ENCODE results near the gene CCDC43. TPM values are rescaled to one million over a fixed set of nuclear protein-coding genes. Genes with fewer than 3 reads are reported as not detected.
"Not testable (repeated sequence)": the region's sequence is repeated elsewhere in the genome, so short reads cannot be mapped to it uniquely, and the experiment has no call there.

CCDC43 gene
- total RNA-seq, 3 donors from 2014 or later (not counting 1 experiment from before 2014, with no cell fraction given): 20.2 to 26.9 (median 23.7) TPM

DNA sequence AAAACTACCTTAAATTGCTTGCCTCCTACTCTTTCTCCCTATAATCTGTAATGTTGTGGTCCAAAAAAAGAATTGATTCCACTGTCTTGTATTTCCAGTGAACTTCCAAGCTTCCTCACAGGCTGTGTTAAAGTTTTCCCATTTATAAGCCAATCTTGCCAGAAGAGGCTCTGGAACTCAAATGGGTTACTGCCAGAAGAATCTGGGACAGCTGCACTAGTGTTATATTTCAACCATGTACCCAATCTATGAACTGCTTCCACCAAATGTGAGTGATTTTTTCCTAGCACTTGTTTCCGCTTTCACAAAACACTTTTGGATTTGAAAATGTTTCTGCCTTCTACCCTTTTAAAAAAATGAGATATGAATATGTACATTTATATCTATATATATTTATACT is 1.8 kb downstream of the CCDC43 start:
- TF ChIP-seq, protein P1, sequence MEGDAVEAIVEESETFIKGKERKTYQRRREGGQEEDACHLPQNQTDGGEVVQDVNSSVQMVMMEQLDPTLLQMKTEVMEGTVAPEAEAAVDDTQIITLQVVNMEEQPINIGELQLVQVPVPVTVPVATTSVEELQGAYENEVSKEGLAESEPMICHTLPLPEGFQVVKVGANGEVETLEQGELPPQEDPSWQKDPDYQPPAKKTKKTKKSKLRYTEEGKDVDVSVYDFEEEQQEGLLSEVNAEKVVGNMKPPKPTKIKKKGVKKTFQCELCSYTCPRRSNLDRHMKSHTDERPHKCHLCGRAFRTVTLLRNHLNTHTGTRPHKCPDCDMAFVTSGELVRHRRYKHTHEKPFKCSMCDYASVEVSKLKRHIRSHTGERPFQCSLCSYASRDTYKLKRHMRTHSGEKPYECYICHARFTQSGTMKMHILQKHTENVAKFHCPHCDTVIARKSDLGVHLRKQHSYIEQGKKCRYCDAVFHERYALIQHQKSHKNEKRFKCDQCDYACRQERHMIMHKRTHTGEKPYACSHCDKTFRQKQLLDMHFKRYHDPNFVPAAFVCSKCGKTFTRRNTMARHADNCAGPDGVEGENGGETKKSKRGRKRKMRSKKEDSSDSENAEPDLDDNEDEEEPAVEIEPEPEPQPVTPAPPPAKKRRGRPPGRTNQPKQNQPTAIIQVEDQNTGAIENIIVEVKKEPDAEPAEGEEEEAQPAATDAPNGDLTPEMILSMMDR (IDR thresholded peaks at IDR 0.05): no peak
- Histone ChIP-seq H3K9me3 (ENCODE audit: control insufficient read depth, insufficient read depth, low read length) (no peaks in the 10 kb centered on the region), H3K4me3 (ENCODE audit: low read length) (no peak overlapping the region), H3K4me1 (ENCODE audit: control insufficient read depth, insufficient read depth, low read length) (peaks cover 16% of the 10 kb centered on the region), H3K27me3 (ENCODE audit: control insufficient read depth, insufficient read depth, low read length) (no peaks in the 10 kb centered on the region), H3K27ac (ENCODE audit: low read length) (no peak overlapping the region), H3K36me3 (ENCODE audit: control insufficient read depth, insufficient read depth, low read length) (peaks cover 22% of the 10 kb centered on the region)
- H3K4me3 Mint-ChIP-seq: no peak overlapping the region
- H3K27ac Mint-ChIP-seq: no peak overlapping the region
- H3K4me1 Mint-ChIP-seq: peaks cover 19 to 25% of the 10 kb centered on the region in 2 donors
- H3K27me3 Mint-ChIP-seq (ENCODE audit: low read depth in 2 of 2): no peaks in the 10 kb centered on the region
- peaks cover 9% of the 10 kb centered on the region for H3K36me3 Mint-ChIP-seq
- DNase-seq (no peak), ATAC-seq (no peak)
- no CpG with 5 or more reads among the region's 1 CpG for WGBS (ENCODE audit: insufficient coverage)
- H3K9me3 Mint-ChIP-seq: no peaks in the 10 kb centered on the region
- intact Hi-C loops (cut with micrococcal nuclease): no loop called here

DNA sequence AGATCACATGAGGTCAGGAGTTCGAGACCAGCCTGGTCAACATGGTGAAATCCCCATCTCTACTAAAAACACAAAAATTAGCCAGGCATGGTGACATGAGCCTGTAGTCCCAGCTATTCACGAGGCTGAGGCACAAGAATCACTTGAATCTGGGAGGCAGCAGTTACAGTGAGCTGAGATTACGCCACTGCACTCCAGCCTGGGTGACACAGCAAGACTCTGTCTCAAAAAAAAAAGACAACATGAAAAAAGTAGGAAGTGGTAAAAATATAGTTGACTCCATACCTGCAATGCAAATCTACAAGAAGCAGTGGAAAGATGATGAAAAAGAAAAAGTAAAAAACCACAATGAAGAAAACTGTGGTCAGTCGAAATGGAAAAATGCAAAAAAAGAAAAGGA is 6.3 kb downstream of the CCDC43 start:
- H3K27ac Mint-ChIP-seq; H3K4me1 ChIP-seq (ENCODE audit: control insufficient read depth, insufficient read depth, low read length); H3K27ac ChIP-seq (ENCODE audit: low read length); H3K4me1 Mint-ChIP-seq; ATAC-seq; H3K27me3 Mint-ChIP-seq (ENCODE audit: low read depth in 2 of 2); intact Hi-C loops (cut with micrococcal nuclease); H3K9me3 ChIP-seq (ENCODE audit: control insufficient read depth, insufficient read depth, low read length); DNase-seq; H3K27me3 ChIP-seq (ENCODE audit: control insufficient read depth, insufficient read depth, low read length); H3K9me3 Mint-ChIP-seq; H3K4me3 Mint-ChIP-seq; H3K4me3 ChIP-seq (ENCODE audit: low read length): not testable (repeated sequence)
- H3K36me3 Mint-ChIP-seq: peaks cover 27% of the 10 kb centered on the region
- 66% methylated on average over 4 of the region's 4 CpGs for WGBS (ENCODE audit: insufficient coverage)
- peaks cover 52% of the 10 kb centered on the region for H3K36me3 ChIP-seq (ENCODE audit: control insufficient read depth, insufficient read depth, low read length)

- Histone ChIP-seq H3K9me3 (ENCODE audit: control insufficient read depth, insufficient read depth, low read length) (no peaks in the 10 kb centered on the region), H3K27me3 (ENCODE audit: control insufficient read depth, insufficient read depth, low read length) (no peaks in the 10 kb centered on the region), H3K4me3 (ENCODE audit: low read length) (no peak overlapping the region), H3K36me3 (ENCODE audit: control insufficient read depth, insufficient read depth, low read length) (peaks cover 35% of the 10 kb centered on the region), H3K4me1 (ENCODE audit: control insufficient read depth, insufficient read depth, low read length) (no peaks in the 10 kb centered on the region), H3K27ac (ENCODE audit: low read length) (no peak overlapping the region)
- Mint-ChIP-seq H3K4me1 (no peaks in the 10 kb centered on the region), H3K36me3 (peaks cover 23% of the 10 kb centered on the region), H3K27me3 (ENCODE audit: low read depth in 2 of 2) (no peaks in the 10 kb centered on the region), H3K4me3 (no peak overlapping the region), H3K9me3 (no peaks in the 10 kb centered on the region), H3K27ac (no peak overlapping the region)
- TF ChIP-seq, protein P1 (IDR thresholded peaks at IDR 0.05): no peak
- ATAC-seq: no peak
- intact Hi-C loops (cut with micrococcal nuclease): no loop called here
- no peak for DNase-seq
- no CpG with 5 or more reads among the region's 2 CpGs for WGBS (ENCODE audit: insufficient coverage)
Measured at GRCh38 chr17:44677136-44677535, 12.4 kb downstream of the CCDC43 start.

DNA sequence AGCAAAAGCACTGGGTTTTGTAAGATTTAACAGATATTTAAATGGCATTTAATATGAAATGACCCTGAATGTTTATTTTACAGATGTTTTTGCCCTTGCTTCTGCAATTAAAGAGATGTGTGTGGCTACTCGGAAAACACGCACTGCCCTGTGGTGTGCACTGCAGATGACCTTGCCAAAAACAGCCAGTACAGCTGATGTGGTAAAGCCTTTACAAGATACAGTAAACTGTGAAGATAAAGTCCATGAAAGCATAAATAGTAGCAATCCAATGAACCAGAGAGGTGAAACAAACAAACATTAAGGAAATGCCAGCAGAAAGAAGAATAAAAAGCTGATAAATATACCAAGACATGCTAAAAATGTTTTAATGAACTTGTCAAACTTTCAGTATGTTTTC is 15.7 kb downstream of the CCDC43 start:
- no peak for DNase-seq
- intact Hi-C loops (cut with micrococcal nuclease): loop anchor here (2.0 kb wide), 1 partner anchor 141 kb away; no protein-coding TSS in a partner anchor
- H3K27ac Mint-ChIP-seq: no peak overlapping the region

More for the DNA sequence above, 15.7 kb downstream of the CCDC43 start:
- no peaks in the 10 kb centered on the region for H3K9me3 ChIP-seq (ENCODE audit: control insufficient read depth, insufficient read depth, low read length)
- no peak overlapping the region for H3K4me3 ChIP-seq (ENCODE audit: low read length)
- no peaks in the 10 kb centered on the region for H3K9me3 Mint-ChIP-seq
- H3K36me3 ChIP-seq (ENCODE audit: control insufficient read depth, insufficient read depth, low read length): peaks cover 15% of the 10 kb centered on the region
- no peaks in the 10 kb centered on the region for H3K4me1 ChIP-seq (ENCODE audit: control insufficient read depth, insufficient read depth, low read length)
- H3K4me1 Mint-ChIP-seq: no peaks in the 10 kb centered on the region
- no peaks in the 10 kb centered on the region for H3K27me3 ChIP-seq (ENCODE audit: control insufficient read depth, insufficient read depth, low read length)
- TF ChIP-seq, protein P1 (IDR thresholded peaks at IDR 0.05): no peak
- H3K36me3 Mint-ChIP-seq: peaks cover 12% of the 10 kb centered on the region
- H3K27ac ChIP-seq (ENCODE audit: low read length): no peak overlapping the region
- no peak overlapping the region for H3K4me3 Mint-ChIP-seq
- 100% methylated on average over 2 of the region's 2 CpGs for WGBS (ENCODE audit: insufficient coverage)
- H3K27me3 Mint-ChIP-seq (ENCODE audit: low read depth in 2 of 2): no peaks in the 10 kb centered on the region
- no peak for ATAC-seq
